Stomach (tissue), 9 donors: Measurements from ENCODE around the gene GPRC5B. TPM values are rescaled to one million over a fixed set of nuclear protein-coding genes. Genes with fewer than 3 reads are reported as not detected.

Experiments used
- DNase-seq, 2 donors: peaks; one replicate each; pipeline versions ENCODE4 v3.0.0 to v3.0.0-alpha.2; 2013 to 2019
- H3K27ac ChIP-seq, 5 donors: fragments of 200-600 bp in 4 of 5; sonication (generic) in 4 of 5; one replicate each; pipeline ENCODE4 v1.5.1; 2013 to 2019; ENCODE audit warnings: mild to moderate bottlenecking in 1 of 5, moderate library complexity in 1 of 5
- H3K27me3 ChIP-seq, 3 donors: fragments of 200-600 bp; sonication (generic); one replicate each; pipeline ENCODE4 v1.5.1; 2017 to 2019; ENCODE audit warnings: mixed run types in 1 of 3
- H3K36me3 ChIP-seq, 4 donors: fragments of 200-600 bp; sonication (generic); 1 replicate in 3 of 4; 2 replicates in 1 of 4; pipeline ENCODE4 v1.5.1; 2016 to 2019
- H3K4me1 ChIP-seq, 4 donors: fragments of 200-600 bp; sonication (generic); one replicate each; pipeline ENCODE4 v1.5.1; 2016 to 2019
- H3K4me3 ChIP-seq, 4 donors: fragments of 200-600 bp; sonication (generic) in 3 of 4; one replicate each; pipeline ENCODE4 v1.5.1; 2016 to 2019; ENCODE audit warnings: mild to moderate bottlenecking in 1 of 4
- H3K9me3 ChIP-seq, 4 donors: fragments of 200-600 bp; sonication (generic); one replicate each; pipeline ENCODE4 v1.5.1; 2016 to 2019
- EP300 ChIP-seq: sonication (generic); formaldehyde crosslinking; IDR thresholded peaks from one replicate; pipeline ENCODE4 v1.6.1; 2017; ENCODE audit warnings: antibody characterized with exemption
- POLR2A ChIP-seq, 4 donors: fragments of 450-650 bp; IDR thresholded peaks; one replicate each; pipeline ENCODE4 v1.6.1; 2016; ENCODE audit warnings: antibody characterized with exemption in 4 of 4, control low read depth in 2 of 4, mild to moderate bottlenecking in 1 of 4, moderate library complexity in 1 of 4
- POLR2AphosphoS5 ChIP-seq, 3 donors: sonication (generic); formaldehyde crosslinking; IDR thresholded peaks; one replicate each; pipeline ENCODE4 v1.6.1; 2016; ENCODE audit warnings: antibody characterized with exemption in 3 of 3
- WGBS, 5 donors: extraction: QIAGEN DNeasy Blood & Tissue Kit in 3 of 5; methylation state at CpG; one replicate each; pipeline versions ENCODE4 v1.1.5 to v1.1.7; 2013 to 2018; 5-methylcytosine and 5-hydroxymethylcytosine counted together
- intact Hi-C: fragments of 100-400 bp; cut with DNase I; formaldehyde crosslinking; loops from one replicate; pipeline ENCODE4 v1.15.1; 2023; ENCODE audit warnings: low total_unique reads
- polyA plus RNA-seq, 3 donors: library from polyadenylated mRNA; stranded (reverse); fragments of 200-250 nt; gene quantifications; one replicate each; pipeline ENCODE4 v1.2.3, GENCODE V29; 2013
- total RNA-seq, 5 donors: library from RNA; depleted of rRNA; stranded (reverse); fragments of >200 nt; gene quantifications; one replicate each; pipeline versions ENCODE4 v1.1.0 to v1.2.3, GENCODE V29; 2014 to 2016
- TF ChIP-seq, protein P1 (sequence below), 7 experiments: fragments of 450-650 bp in 4 of 7; fragments of 200-600 bp in 3 of 7; sonication (generic) in 3 of 7; IDR thresholded peaks; one replicate each; pipeline ENCODE4 v1.5.1; 2016 to 2019; ENCODE audit warnings: antibody characterized with exemption in 7 of 7, control low read depth in 2 of 7, mild to moderate bottlenecking in 1 of 7
- donor health status: healthy with polysubstance abuse.
- donor health status: Bipolar disorder and iron deficiency.
- donor health status: healthy.

Gene GPRC5B
- total and polyA plus RNA-seq, 8 donors = 6.1 to 77.2 (median 24.6) TPM

DNA sequence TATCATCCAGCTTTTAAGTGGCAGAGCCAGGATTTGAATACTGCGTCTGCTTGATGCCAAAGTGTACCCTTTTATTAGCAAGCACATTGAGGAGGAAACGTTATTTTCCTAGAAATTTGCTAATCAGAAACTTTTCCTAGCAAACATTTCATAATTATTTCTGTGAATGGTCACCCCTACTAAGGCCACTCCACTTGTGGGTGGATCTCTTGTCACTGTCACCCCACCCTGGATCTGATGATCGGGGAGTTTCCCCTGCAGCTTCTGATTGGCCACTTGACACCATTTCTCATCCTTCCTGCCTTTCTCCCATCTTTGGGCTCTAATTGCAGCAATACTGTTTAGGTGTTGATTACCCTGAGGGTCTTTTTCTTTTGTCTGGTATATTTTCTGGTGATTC, 35.9 kb downstream of the GPRC5B start:
- 86 to 94% (median 88%) methylated on average over 3 of the region's 3 CpGs for WGBS, 5 donors
- H3K27me3 ChIP-seq = no peaks in the 10 kb centered on the region
- intact Hi-C loops = no loop called here
- no peak for DNase-seq
- no peak overlapping the region for H3K4me3 ChIP-seq
- TF ChIP-seq, protein P1, sequence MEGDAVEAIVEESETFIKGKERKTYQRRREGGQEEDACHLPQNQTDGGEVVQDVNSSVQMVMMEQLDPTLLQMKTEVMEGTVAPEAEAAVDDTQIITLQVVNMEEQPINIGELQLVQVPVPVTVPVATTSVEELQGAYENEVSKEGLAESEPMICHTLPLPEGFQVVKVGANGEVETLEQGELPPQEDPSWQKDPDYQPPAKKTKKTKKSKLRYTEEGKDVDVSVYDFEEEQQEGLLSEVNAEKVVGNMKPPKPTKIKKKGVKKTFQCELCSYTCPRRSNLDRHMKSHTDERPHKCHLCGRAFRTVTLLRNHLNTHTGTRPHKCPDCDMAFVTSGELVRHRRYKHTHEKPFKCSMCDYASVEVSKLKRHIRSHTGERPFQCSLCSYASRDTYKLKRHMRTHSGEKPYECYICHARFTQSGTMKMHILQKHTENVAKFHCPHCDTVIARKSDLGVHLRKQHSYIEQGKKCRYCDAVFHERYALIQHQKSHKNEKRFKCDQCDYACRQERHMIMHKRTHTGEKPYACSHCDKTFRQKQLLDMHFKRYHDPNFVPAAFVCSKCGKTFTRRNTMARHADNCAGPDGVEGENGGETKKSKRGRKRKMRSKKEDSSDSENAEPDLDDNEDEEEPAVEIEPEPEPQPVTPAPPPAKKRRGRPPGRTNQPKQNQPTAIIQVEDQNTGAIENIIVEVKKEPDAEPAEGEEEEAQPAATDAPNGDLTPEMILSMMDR (IDR thresholded peaks at IDR 0.05) = no peak
- no peak for TF ChIP-seq POLR2AphosphoS5 (IDR thresholded peaks at IDR 0.05)
- no peak for TF ChIP-seq POLR2A (IDR thresholded peaks at IDR 0.05)
- TF ChIP-seq EP300 = no peak
- H3K27ac ChIP-seq = no peak overlapping the region
- H3K36me3 ChIP-seq = no peaks in the 10 kb centered on the region
- no peaks in the 10 kb centered on the region for H3K9me3 ChIP-seq
- H3K4me1 ChIP-seq = no peaks in the 10 kb centered on the region

- H3K9me3 ChIP-seq = no peaks in the 10 kb centered on the region
These were observed 38.2 kb downstream of the GPRC5B start for GRCh38 chr16:19846436-19846835.

GRCh38 chr16:19844945-19845641, 39.6 kb downstream of the GPRC5B start:
- TF ChIP-seq POLR2A (IDR thresholded peaks at IDR 0.05) = no peak
- no peak for TF ChIP-seq EP300
- TF ChIP-seq, protein P1 (IDR thresholded peaks at IDR 0.05) = no peak
- no peak for TF ChIP-seq POLR2AphosphoS5 (IDR thresholded peaks at IDR 0.05)
- WGBS, 5 donors = 77 to 83% (median 83%) methylated on average over 11 of the region's 11 CpGs
- H3K27me3 ChIP-seq = no peaks in the 10 kb centered on the region
- intact Hi-C loops = no loop called here
- H3K27ac ChIP-seq = peak overlapping the region in 3 of 5 donors; percentile 5 to 31 (median 17)
- H3K4me3 ChIP-seq = no peak overlapping the region
- peaks cover 0 to 4% (median 0%) of the 10 kb centered on the region in 4 donors for H3K4me1 ChIP-seq
- DNase-seq = no peak
- no peaks in the 10 kb centered on the region for H3K36me3 ChIP-seq
- no peaks in the 10 kb centered on the region for H3K9me3 ChIP-seq

More at GRCh38 chr16:19846436-19846835, 38.2 kb downstream of the GPRC5B start:
- WGBS, 5 donors = 79 to 84% (median 82%) methylated on average over 5 of the region's 5 CpGs
- H3K36me3 ChIP-seq = no peaks in the 10 kb centered on the region
- H3K27ac ChIP-seq = no peak overlapping the region
- intact Hi-C loops = no loop called here
- H3K27me3 ChIP-seq = no peaks in the 10 kb centered on the region
- TF ChIP-seq, protein P1 (IDR thresholded peaks at IDR 0.05) = no peak
- TF ChIP-seq POLR2A (IDR thresholded peaks at IDR 0.05) = no peak
- no peak for TF ChIP-seq POLR2AphosphoS5 (IDR thresholded peaks at IDR 0.05)
- no peak overlapping the region for H3K4me3 ChIP-seq
- no peak for DNase-seq
- peaks cover 0 to 4% (median 0%) of the 10 kb centered on the region in 4 donors for H3K4me1 ChIP-seq

- H3K4me3 ChIP-seq = no peak overlapping the region
- intact Hi-C loops = no loop called here
- DNase-seq = no peak
- no peaks in the 10 kb centered on the region for H3K27me3 ChIP-seq
- H3K4me1 ChIP-seq = peaks cover 0 to 4% (median 1%) of the 10 kb centered on the region in 4 donors
- 84 to 90% (median 87%) methylated on average over 1 of the region's 1 CpG for WGBS, 5 donors
- H3K9me3 ChIP-seq = no peaks in the 10 kb centered on the region
- no peak overlapping the region for H3K27ac ChIP-seq
- TF ChIP-seq POLR2AphosphoS5 (IDR thresholded peaks at IDR 0.05) (no peak), POLR2A (IDR thresholded peaks at IDR 0.05) (no peak), EP300 (no peak)
- TF ChIP-seq, protein P1 (IDR thresholded peaks at IDR 0.05) = no peak
- H3K36me3 ChIP-seq = no peaks in the 10 kb centered on the region
These were observed 41.3 kb downstream of the GPRC5B start for GRCh38 chr16:19843371-19843770.
